ENCODE data around the gene NAPA. TPM values are rescaled to one million over a fixed set of nuclear protein-coding genes. Genes with fewer than 3 reads are reported as not detected.

Gene NAPA
- total RNA-seq = 80.3 and 99.1 TPM in 2 replicates

DNA sequence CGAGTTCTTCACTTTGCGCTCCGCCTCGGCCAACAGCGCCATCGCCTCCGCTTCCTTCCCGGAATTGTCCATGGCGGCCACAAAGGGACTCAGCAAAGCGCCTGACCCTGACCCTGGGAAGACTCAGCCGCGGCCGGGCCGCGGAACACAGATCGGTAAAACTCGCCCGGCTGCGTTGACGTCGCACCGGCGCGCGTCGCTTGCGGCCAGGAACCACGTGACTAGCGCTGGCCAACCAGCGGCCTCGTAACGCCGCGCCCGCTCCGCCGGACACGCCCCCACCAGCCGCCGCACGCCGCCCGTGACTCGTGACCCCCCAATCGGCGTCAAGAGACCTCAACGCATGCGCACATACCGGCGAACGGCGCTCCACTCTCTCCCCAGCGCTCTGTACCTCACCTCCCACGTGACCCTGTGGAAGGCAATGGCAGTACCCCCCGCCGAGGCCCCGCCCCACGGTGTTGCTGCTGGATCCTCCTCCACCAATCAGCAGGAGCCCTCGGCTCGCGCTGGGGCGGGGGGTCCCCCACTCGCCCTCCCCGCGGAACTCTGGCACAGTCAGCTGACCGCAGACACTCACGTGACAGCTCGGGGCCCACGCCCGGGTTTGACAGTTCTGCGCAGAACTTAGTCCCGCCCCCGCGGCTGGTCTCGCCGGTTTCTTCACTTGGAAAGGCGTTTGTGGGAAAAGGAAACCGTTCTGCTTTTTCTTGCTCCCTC lies at the start of gene NAPA:
Gene NAPA (minus strand): TSS at position 195 of the 720 bp plus-strand sequence. CDS start 123 bp downstream, at position 72.
- DNase-seq = peak; percentile 100

DNA sequence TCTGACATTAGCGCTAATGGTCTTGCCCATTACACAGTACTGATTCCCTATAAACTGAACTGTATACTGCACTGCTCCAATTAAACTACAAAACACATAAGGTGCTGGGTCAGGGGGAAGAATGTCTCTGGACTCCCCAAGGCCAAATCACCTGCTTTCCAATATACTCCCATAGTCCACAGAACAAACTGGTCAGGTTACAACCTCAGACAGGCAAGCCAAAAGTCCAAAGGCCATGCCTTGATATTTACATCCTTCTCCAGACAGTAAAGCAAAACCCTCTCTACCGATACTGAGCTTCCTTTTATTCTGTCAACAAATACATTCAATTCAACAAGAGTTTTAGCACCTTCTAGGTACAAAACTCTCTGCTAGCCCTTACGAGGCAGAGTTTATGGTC lies 49.2 kb upstream of the NAPA start:
- DNase-seq = no peak

DNA sequence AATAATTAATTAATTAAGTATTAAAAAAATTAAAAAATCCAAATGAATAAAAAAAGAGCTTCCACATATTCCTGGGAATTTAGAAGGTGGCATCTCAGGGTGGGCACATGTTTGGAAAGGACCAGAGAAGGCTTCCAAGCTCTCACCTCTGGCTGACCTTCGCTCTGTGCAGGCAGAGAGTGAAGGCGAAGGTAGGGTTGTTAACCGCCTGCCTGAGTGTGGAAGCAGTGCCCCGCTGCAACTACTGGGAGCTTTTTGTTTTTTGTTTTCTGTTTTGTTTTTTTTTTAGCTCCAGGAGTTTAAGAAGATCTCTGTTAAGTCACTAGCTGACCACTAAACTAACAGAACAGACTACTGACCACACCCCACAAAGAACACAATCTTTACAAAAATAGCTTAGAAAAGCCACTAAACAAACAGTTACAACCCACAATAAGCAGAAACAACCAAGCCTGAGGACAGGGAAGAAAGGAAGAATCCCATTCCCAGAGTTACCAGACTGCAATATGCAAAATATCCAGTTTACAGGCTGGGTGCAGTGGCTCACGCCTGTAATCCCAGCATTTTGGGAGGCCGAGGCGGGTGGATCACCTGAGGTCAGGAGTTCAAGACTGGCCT lies 46.7 kb upstream of the NAPA start:
- no peak for DNase-seq

DNA sequence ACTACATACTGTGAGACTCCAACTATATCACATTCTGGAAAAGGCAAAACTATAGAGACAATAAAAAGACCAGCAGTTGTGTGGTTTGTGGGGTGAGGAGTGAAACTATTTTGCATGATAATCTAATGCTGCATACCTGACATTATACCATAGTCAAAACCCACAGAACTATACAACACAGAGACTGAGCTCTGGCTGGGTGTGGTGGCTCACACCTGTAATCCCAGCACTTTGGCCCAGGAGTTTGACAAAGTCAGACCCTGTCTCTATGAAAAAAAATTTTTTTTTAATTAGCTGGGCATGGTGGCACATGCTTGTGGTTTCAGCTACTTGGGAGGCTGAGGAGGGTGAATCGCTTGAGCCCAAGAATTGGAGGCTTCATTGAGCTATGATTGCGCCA lies 46.1 kb upstream of the NAPA start:
- no peak for DNase-seq

DNA sequence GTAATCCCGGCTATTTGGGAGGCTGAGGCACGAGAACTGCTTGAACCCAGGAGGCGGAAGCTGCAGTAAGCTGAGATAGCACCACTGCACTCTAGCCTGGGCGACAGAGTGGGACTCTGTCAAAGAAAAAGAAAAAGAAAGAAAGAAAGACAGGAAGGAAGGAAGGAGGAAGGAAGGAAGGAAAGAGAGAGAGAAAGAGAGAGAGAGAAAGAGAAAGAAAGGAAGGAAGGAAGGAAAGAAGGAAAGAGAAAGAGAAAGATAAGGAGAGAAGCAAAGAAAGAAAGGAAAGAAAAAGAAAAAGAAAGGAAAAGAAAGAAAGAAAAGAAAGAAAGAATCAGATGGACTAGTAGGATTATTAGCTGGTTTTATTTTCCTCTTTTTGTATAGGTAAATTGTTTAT lies 35.3 kb upstream of the NAPA start:
- DNase-seq = no peak

DNA sequence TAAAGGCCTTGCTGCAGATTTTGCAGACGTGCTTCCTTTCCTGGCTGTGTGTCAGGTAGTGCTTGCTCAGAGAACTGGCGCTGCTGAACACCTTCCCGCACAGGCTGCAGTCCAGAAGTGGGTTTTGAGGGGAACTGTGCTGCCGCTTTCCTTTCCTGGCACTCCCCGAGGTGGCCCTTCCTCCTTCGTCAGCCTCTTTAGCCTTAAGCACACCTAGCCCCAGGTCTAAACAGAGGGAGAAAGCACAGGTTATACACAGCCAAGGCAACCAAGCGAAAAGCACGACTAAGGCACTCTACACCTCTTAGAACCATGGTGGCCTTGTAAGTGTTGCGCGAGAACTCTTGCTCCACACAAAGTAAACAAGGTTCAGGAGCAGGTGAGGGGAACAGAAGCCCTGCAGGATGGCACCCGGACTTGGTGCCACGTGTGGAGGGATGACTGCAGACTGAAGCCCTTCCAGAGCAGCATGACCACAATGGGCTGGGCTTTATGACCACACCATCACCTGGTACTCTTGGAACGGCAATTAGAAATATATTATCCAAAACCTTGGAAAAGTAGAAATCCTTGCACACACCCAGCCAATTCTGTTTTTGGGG lies 34.5 kb upstream of the NAPA start:
- no peak for DNase-seq

DNA sequence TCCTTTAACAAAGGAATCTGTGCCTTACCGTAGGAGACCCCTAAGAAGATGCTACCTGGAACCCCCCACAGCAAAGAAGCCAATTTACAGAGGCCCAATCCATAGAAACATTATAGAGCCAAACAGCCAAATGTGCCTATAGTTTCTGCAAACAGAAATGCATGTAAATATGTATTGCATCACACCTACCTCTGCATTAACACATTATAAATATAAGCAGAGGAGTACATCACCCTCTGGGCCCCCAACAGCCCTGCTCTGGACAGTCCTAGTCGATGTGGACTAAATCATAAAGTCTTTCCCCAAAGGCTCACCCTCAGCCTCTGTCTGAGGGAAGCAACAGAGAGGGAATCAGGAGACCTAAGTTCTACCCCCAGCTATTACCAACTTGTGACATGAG lies 32.3 kb upstream of the NAPA start:
- DNase-seq = no peak

DNA sequence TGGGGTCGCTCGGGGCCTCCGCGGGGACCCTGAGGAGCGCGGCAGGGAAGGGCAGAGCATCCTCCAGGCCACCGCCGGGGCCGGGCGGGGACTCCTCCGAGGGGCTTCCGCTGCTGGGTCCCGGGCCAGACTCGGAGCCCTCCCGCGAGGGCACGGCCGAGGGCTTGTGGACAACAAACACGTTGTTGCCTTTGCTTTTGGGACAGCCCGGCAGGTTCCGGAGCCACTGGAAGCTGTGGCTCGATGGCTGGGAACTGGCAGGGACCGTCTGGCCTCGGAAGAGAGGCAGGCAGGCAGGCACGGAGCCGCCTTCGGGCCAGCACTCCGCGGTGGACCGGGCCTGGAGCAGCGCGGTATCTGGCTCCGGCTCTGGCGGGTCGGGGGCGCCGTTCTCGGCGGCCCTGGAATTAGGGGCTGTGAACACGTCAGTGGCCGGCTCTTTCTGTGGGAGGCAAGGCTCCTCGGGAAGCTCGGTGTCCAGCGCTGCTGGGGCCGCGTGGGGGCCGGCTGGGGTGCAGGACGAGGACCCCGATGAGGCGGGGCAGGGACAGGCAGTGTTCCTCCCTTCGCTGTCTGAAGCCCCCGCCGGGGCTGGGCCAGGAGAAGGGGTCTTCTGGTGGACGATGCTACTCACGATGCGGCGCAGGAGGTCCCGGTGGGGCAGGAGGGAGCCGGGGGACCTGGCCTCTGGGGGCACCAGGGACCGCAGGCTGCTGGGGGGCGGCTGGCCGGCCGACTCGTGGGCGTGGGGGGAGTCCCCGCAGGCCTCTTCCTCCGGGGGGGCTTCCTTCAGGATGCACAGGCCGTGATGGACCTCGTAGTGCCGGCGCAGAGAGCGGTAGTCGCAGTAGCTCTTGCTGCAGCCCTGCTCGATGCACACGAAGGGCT lies 30.4 kb upstream of the NAPA start:
- DNase-seq = no peak

DNA sequence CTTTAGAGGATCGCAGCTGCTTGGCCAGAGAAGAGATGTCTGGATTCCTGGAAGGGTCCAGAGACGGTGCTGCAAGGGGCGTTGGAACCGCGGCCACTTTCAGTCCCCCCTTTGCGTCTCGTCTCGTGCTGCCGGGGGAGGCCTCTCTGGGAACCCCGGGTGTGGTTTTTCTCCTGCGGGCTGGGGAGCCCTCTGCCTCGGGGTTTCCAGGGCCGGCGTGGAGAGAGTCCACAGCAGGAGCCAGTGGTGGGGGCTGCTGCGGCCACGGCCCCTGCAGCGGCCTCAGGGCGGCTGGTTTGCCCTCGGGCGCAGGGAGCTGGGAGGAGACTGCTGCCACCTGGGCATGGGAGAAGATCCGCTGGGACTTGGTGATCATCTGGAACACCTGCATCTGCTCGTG lies 29.6 kb upstream of the NAPA start:
- no peak for DNase-seq

DNA sequence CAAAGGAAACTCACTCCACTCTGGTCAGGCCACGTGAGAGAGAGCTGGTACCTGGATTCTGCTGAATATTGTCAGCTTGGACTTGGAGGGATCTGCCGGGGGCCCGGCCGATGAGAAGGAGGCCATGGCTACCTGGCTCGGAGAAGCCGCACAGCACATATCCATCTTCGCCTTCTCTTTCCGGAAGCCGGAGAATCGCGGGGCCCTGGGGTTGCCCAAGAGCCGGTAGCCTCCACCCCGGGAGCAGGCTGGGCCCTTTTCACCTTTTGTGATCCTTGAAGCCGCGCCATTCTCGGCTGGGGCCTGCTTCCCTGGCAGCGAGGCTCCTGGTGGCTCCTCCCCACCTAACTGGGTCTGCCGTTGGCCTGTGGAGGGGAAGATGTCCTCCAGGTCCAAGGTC lies 29.2 kb upstream of the NAPA start:
- no peak for DNase-seq

DNA sequence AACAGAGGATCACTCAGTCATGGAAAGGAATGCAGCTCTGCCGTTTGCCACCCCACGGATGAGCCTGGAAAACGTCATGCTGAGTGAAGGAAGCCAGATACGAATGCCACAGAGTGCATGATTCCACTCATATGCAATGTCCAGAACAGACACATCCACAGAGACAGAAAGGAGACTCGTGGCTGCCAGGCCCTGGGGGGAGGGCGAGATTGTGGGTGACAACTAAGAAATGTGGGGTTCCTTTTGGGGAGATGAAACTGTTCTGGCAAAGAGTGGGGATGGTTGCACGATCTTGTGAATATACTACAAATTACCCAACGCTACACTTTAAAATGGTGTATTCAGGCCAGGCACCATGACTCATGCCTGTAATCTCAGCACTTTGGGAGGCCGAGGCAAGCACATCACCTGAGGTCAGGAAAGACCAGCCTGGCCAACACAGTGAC lies 27.2 kb upstream of the NAPA start:
- no peak for DNase-seq

DNA sequence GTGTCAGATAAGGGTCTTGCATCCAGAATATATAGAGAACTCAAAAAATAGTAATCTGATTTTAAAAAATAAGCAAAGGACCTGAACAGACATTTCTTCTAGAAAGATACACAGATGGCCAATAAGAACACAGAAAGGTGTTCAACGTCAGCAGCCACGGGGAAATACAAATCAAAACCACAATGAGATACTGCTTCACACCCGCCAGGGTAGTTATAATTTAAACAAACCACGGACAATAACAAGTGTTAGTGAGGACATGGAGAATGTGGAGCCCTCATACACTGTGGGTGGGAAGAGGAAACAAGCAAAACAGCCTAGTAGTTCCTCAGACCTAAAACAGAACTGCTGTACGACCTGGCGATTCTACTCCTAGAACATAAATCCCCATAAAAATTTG lies 26.7 kb upstream of the NAPA start:
- DNase-seq = no peak

DNA sequence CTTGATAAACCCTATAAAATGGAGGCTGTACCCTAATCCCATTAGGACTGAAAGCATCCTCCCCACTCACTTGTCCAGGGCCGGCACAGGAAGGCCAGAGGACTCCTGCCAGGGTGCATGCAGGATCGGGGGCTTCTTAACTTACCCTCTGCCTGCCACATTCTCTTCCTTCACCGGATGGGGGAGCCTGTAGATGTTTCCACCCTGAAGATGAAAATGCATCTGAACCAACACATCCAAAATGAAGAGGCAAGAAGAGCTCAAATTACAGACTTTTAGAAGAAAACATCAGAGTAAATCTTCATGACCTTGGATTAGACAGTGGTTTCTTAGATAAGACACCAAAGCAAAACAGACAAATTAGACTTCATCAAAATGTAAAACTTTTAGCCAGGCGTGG lies 25.9 kb upstream of the NAPA start:
- no peak for DNase-seq

DNA sequence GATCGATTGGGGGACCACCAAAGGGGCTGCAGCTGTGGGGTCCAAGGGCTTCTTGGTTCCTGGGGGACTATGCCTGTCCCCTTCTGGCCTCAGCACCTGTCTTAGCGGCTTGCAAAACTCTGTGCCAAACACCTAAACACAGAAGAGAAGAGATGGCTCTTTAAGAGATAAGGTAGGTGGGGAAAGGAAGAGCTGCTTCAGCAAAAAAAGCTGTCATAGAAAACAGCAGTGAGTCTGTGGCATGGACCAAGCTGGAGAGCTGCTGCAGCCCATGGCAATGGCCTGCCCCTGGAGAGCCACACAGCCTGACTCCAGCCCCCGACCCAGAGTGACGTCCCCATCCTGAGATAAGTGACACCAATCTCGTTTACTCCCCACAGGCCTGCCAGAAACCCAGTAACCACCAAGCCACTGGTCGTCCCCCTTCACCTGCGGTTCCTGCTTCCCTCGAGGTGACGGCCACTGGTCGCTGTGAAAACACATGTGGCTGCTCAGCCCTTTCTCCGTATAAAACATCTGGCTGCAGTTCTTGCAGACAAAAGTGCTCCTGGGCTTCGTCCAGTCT lies 25.0 kb upstream of the NAPA start:
- no peak for DNase-seq

DNA sequence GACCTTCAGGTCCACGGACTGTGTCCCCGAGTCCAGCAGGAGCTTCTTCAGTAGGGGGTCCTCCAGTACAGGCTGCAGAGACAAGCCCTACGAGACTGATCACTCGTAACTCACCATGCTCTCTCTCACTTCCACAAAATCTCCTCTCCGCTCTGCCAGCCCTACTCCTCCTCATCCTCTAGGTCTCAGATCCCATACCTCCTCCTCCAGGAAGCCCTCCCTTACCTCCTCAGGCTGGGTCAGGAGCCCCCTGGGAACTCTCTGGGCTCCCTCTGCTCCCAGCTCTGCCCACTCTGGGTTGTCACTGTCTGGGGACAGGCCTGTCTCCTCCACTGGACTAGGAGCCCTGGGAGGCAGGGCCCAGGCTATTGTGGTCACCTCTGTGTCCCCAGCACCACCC lies 23.9 kb upstream of the NAPA start:
- no peak for DNase-seq

DNA sequence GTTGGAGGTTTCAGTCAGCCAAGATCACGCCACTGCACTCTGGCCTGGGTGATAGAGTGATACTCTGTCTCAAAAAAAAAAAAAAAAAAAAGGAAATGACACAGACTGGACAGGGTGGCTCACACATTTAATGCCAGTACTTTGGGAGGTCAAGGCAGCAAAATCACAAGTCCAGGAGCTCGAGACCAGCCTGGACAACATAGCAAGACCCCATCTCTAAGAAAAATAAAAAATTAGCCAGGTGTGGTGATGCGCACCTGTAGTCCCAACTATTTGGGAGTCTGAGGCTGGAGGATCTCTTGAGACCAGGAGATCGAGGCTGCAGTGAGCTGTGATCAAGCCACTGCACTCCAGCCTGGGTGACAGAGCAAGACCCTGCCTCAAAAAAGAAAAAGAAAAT lies 22.6 kb upstream of the NAPA start:
- DNase-seq = no peak

DNA sequence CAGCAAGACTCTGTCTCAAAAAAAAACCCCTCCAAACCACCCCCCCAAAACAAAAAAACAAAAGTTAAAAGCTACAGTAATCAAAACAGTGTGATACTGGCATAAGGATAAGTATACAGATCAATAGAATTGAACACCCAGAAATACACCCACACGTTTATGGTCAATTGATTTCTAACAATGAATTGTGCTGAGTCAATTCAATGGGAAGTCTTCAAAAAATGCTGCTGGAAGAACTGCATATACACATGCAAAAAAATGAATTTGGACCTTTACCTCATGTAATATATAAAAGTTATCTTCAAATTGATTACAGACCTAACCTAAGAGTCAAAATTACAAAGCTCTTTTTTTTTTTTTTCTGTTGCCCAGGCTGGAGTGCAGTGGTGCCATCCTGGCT lies 19.8 kb upstream of the NAPA start:
- DNase-seq = no peak

DNA sequence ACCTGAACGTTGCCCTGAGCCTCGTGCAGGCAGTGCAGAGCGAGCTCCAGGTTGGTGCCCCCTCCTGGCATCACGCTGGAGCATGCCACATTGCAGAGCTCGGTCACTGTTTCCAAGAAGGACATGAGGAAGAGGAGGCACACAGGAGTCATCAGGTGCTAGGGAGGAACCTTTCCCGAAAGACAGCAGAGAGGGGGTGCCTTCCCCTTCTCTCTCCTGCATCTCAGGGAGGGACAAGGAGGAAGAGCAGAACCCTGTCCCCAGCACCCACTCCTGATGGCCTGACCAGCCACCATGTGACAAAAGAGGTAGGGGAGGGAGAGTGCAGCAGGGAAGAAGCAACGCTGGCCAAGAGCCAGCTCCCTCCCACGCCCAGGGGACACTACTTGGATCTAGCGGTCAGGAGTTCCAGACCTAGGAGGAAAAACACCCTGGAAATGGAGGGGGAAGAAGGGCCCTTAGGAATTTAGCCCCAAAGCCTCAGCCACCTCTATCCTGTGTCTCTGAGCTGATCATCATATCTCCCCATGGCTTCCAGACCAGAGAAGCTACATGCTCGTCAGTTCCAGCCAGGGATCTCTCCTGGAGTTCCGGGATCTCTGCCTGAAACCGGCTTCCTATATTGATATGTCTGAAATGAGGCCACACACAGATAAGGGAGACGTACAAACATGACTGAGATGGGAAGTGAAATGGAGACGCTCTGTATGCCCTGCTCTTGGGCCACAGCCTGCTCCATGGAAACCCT lies 17.0 kb upstream of the NAPA start:
- no peak for DNase-seq

DNA sequence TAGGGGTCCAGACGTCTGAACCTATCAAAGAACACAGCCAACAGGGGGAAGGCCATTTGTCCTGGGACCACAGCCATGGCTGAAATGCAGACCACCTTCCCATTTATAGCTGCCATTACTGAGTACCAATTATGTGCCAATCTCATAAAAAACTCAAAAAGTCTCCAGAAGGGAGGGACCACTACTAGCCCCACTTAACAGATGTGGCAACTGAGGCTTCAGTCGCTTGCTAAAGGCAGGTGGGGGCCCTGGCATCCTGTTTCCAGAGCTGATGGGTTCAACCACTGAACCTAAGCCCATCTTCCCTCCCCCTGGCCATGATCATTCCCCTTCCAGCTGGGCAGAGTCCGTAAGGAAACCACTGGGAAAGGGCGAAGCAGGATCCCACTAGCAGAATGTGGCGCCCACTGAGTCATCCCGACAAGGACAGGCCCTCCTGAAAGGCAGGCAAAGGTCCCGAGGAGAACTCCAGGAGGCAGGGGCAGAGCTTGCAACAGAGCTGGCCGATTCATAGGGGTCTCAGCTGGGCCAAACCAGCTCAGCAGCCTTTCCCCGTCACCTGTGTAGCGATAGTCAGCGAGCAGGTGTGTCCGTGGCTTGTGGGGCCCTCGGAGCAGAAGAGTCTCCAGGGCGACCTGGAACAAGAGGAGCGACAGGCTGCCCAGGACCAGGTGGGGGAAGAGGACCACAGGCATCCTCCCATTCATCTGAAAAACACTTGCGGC lies 14.3 kb upstream of the NAPA start:
- DNase-seq = no peak

DNA sequence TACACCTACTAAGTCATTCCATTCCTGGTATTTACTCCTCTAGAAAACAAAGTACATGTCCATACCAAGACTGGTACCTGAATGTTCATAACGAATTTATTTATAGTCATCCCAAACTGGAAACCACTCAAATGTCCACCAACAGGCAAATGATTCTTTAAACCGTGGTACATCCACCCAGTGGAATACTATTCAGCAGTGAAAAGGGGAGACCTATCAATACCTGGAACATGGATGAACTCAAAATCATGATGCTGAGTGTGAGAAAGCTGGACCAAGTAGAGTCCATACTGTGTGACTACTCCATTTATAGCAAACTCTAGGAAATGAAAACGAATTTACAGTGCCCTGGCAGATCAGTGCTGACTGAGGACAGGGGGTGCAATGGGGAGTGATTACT lies 11.9 kb upstream of the NAPA start:
- DNase-seq = no peak

DNA sequence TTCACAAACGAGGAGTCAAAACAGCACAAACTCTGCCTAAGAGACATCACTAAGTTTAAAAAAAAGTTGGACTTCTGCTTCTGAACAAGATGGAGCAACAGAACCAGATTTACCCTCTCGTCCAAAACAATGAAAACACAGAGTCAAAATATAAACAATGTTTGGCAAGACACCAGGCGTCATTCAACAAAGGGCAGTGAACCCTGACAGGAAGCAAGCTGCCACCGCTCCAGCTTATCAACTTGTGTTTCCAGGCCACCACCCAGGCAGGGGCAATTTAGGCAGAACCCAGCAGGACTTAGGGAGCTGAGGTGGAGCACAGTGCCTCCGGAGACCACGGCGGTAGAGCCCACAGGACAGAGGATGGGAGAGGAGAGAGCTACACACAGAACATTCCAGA lies 8.6 kb upstream of the NAPA start:
- DNase-seq = peak; percentile 70
